Measurements from ENCODE around the gene P2RY14.

GRCh38 chr3:151268267-151269235, 9.8 kb downstream of the P2RY14 start:
- no peak for TF ChIP-seq POLR2A (IDR thresholded peaks at IDR 0.05)
- TF ChIP-seq CTCF (IDR thresholded peaks at IDR 0.05) = no peak
